Esophagus muscularis mucosa (tissue), 4 donors: ENCODE results near the gene TRRAP.

ENCODE experiments used
- CTCF ChIP-seq, 3 experiments: fragments of 200-600 bp in 2 of 3; fragments of 450-650 bp in 1 of 3; sonication (generic) in 2 of 3; IDR thresholded peaks; one replicate each; pipeline ENCODE4 v1.5.1; 2017 to 2019; ENCODE audit warnings: antibody characterized with exemption in 3 of 3, mild to moderate bottlenecking in 2 of 3, moderate library complexity in 1 of 3
- EP300 ChIP-seq: sonication (generic); formaldehyde crosslinking; IDR thresholded peaks from one replicate; pipeline ENCODE4 v1.6.1; 2017; ENCODE audit warnings: antibody characterized with exemption
- POLR2A ChIP-seq: fragments of 450-650 bp; IDR thresholded peaks from one replicate; pipeline ENCODE4 v1.6.1; 2017; ENCODE audit warnings: antibody characterized with exemption, moderate library complexity, mild to moderate bottlenecking, low read depth
- POLR2AphosphoS5 ChIP-seq, 2 donors: sonication (generic); formaldehyde crosslinking; IDR thresholded peaks; one replicate each; pipeline ENCODE4 v1.6.1; 2017; ENCODE audit warnings: antibody characterized with exemption in 2 of 2

GRCh38 chr7:98866765-98867164 lies 11.6 kb upstream of the TRRAP start:
- TF ChIP-seq CTCF (IDR thresholded peaks at IDR 0.05), result no peak
- no peak for TF ChIP-seq POLR2A
- TF ChIP-seq EP300, result no peak
- no peak for TF ChIP-seq POLR2AphosphoS5 (IDR thresholded peaks at IDR 0.05)
